ENCODE data around the gene NACAD. TPM values are rescaled to one million over a fixed set of nuclear protein-coding genes. Genes with fewer than 3 reads are reported as not detected.
A peak's percentile ranks its signal among the peaks of the same experiment; 100 is the strongest.
"Not testable (repeated sequence)": the region's sequence is repeated elsewhere in the genome, so short reads cannot be mapped to it uniquely, and the experiment has no call there.

NACAD gene
- total and polyA plus RNA-seq, 8 donors = 2.0 to 10.9 (median 9.3) TPM

DNA sequence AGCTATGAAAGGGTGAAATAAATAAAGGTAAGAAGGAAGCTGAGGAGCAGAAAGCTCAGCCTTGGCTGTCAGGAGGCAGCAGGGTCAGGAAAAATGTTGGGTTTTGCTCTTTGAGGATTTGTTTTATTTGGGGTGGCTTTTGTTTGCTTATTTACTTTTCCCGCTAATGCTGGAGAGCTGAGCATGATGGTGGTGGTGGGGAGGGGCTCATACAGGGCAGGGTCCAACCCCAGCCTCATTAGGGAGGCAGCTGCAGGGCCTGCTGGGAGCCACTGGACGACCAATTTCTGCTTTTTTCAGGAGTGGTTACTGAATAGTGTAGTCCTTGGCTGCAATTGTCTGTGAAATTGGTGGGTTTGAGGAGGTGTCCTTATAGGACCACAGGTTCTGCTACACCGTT is 52.5 kb downstream of the NACAD start:
- DNase-seq = no peak
- TF ChIP-seq, protein P1, sequence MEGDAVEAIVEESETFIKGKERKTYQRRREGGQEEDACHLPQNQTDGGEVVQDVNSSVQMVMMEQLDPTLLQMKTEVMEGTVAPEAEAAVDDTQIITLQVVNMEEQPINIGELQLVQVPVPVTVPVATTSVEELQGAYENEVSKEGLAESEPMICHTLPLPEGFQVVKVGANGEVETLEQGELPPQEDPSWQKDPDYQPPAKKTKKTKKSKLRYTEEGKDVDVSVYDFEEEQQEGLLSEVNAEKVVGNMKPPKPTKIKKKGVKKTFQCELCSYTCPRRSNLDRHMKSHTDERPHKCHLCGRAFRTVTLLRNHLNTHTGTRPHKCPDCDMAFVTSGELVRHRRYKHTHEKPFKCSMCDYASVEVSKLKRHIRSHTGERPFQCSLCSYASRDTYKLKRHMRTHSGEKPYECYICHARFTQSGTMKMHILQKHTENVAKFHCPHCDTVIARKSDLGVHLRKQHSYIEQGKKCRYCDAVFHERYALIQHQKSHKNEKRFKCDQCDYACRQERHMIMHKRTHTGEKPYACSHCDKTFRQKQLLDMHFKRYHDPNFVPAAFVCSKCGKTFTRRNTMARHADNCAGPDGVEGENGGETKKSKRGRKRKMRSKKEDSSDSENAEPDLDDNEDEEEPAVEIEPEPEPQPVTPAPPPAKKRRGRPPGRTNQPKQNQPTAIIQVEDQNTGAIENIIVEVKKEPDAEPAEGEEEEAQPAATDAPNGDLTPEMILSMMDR (IDR thresholded peaks at IDR 0.05) = no peak
- intact Hi-C loops (cut with DNase I) = no loop called here
- H3K27me3 ChIP-seq = no peaks in the 10 kb centered on the region
- peaks cover 0 to 39% of the 10 kb centered on the region in 2 donors for H3K36me3 ChIP-seq
- no peak overlapping the region for H3K27ac ChIP-seq
- ATAC-seq = no peak
- peaks cover 2 to 50% of the 10 kb centered on the region in 2 donors for H3K4me1 ChIP-seq
- H3K4me3 ChIP-seq = no peak overlapping the region
- no peaks in the 10 kb centered on the region for H3K9me3 ChIP-seq

DNA sequence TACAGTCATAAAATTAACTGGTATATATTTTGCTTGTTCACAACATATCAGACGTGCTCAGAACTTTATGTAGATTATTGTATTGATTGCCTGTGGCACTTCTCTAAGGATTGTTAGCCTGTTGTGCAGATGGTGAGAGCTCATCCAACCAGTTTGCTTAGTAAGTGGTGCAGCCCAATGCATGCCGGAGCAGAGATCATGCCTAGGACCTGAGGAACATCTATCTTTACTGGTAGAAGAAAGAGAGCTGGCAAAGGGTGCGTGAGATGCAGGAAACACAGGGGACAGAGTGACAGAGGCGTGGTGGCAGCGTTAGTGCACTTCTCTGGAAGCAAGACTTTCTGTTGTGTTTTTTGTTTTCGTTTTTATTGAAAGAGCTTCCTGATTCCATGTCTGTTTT is 52.9 kb downstream of the NACAD start:
- ATAC-seq = no peak
- no peaks in the 10 kb centered on the region for H3K9me3 ChIP-seq
- no peak overlapping the region for H3K4me3 ChIP-seq
- H3K36me3 ChIP-seq = peaks cover 0 to 34% of the 10 kb centered on the region in 2 donors
- H3K4me1 ChIP-seq = peaks cover 2 to 52% of the 10 kb centered on the region in 2 donors
- no peak for DNase-seq
- TF ChIP-seq, protein P1 (IDR thresholded peaks at IDR 0.05) = no peak
- intact Hi-C loops (cut with DNase I) = no loop called here
- H3K27me3 ChIP-seq = no peaks in the 10 kb centered on the region
- H3K27ac ChIP-seq = no peak overlapping the region

DNA sequence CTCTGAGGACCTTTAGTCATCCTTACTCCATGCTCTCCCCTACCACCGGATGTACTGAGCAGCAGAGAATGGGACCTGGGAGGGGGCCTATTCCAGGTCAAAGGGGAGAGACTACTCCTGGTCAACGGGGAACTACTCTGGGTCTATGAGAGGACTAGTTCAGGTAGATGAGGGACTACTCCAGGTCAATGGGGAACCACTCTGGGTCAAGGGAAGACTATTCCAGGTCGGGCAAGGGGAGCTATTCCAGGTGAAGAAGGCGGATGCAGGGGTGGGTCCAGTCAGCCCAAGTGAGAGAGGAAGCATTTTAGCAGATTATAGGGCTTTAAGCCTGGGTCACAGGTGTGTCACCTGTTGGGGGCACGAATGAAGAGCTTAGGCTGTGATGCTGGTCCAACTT is 53.4 kb downstream of the NACAD start:
- TF ChIP-seq, protein P1 (IDR thresholded peaks at IDR 0.05) = no peak
- no peaks in the 10 kb centered on the region for H3K9me3 ChIP-seq
- H3K27me3 ChIP-seq = no peaks in the 10 kb centered on the region
- no peak overlapping the region for H3K4me3 ChIP-seq
- H3K36me3 ChIP-seq = peaks cover 0 to 29% of the 10 kb centered on the region in 2 donors
- peaks cover 2 to 52% of the 10 kb centered on the region in 2 donors for H3K4me1 ChIP-seq
- no peak overlapping the region for H3K27ac ChIP-seq
- no peak for ATAC-seq
- intact Hi-C loops (cut with DNase I) = no loop called here
- DNase-seq = no peak

DNA sequence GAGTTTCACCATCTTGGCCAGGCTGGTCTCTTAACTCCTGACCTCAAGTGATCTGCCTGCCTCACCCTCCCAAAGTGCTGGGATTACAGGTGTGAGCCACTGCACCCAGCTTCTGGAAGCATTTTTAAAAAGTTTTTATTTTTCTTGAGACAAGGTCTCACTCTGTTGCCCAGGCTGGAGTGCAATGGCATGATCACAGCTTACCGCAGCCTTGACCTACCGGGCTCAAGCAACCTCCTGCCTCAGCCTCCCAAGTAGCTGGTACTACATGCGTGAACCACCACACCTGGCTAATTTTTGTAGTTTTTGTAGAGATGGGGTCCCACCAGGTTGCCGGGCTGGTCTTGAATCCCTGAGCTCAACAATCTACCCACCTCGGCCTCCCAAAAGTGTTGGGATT is 54.1 kb downstream of the NACAD start:
- ATAC-seq; H3K4me3 ChIP-seq; intact Hi-C loops (cut with DNase I); H3K27ac ChIP-seq; DNase-seq; H3K27me3 ChIP-seq; H3K9me3 ChIP-seq: not testable (repeated sequence)
- peaks cover 0 to 23% of the 10 kb centered on the region in 2 donors for H3K36me3 ChIP-seq
- peaks cover 2 to 52% of the 10 kb centered on the region in 2 donors for H3K4me1 ChIP-seq

DNA sequence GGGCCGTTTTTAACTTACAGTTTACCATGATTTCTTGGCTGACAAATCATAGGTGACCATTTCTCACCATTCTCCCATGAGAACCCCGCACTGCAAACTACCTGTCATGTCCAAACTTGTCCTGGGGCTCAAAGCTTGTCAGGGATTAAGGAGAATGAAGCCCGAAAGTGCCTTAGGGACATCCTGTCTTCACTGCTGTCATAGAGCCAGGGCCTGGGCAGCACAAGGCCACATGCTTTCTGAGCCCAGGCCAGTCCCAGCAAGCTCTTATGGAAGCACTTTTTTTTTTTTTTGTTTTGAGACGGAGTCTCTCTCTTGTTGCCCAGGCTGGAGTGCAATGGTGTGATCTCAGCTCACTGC is 54.9 kb downstream of the NACAD start:
- no peak for ATAC-seq
- no peaks in the 10 kb centered on the region for H3K9me3 ChIP-seq
- no peak overlapping the region for H3K4me3 ChIP-seq
- H3K27ac ChIP-seq = peak overlapping the region in 1 of 2 donors; percentile 48
- DNase-seq = no peak
- TF ChIP-seq, protein P1 (IDR thresholded peaks at IDR 0.05) = no peak
- H3K27me3 ChIP-seq = no peaks in the 10 kb centered on the region
- intact Hi-C loops (cut with DNase I) = no loop called here
- H3K4me1 ChIP-seq = peaks cover 2 to 58% of the 10 kb centered on the region in 2 donors
- peaks cover 0 to 15% of the 10 kb centered on the region in 2 donors for H3K36me3 ChIP-seq

DNA sequence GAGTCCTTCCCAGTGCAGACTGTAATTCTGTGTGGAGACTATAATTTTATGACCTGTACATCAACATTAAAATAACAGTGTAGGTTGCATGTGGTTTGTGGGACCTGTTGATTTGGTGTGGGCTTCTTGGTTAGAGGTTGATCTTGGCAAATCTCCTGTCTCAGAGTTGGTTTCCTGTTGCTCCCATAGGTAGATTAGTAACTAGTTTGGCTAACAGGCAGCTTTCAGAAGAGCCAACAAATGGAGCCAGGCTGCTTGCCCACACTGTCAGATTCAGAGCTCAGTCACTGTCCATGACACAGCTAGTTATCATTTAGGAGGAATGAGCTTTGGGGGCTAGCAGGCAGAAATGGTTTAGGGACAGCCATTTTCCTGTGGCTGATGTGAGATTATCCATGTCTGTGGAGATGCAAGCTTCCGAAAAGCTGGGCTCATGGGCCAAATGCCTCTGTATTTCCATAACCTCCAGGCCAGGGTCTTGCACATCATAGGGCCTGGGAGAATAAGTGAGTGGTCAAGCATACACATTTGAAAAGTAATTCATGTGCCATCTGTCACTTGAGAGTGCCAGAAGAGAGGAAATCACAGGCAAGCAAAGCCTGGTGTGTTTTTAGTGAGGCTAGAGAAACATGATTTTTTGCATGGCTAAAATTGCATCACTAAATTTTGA is 55.4 kb downstream of the NACAD start:
- Histone ChIP-seq H3K4me3 (no peak overlapping the region), H3K27me3 (no peaks in the 10 kb centered on the region), H3K27ac (peak overlapping the region in 1 of 2 donors; percentile 48), H3K4me1 (peaks cover 2 to 63% of the 10 kb centered on the region in 2 donors), H3K9me3 (no peaks in the 10 kb centered on the region), H3K36me3 (peaks cover 0 to 10% of the 10 kb centered on the region in 2 donors)
- DNase-seq = no peak
- intact Hi-C loops (cut with DNase I) = no loop called here
- TF ChIP-seq, protein P1 (IDR thresholded peaks at IDR 0.05) = no peak
- no peak for ATAC-seq

Data from left lung (tissue), 10 donors.